Activated CD8-positive, alpha-beta T cell treated with anti-CD3 and anti-CD28 coated beads, Interleukin-2, amount 10 ng/mL, durations not matched to agents 7 days and 5 days (primary cell): ENCODE data around the gene CHST2. TPM values are rescaled to one million over a fixed set of nuclear protein-coding genes. Genes with fewer than 3 reads are reported as not detected.
A peak's percentile ranks its signal among the peaks of the same experiment; 100 is the strongest.

Experiments used
- ATAC-seq: fragments of 150-1000 bp; cut with Tn5 transposase; one replicate; pipeline ENCODE4 v1.10.0; 2021; ENCODE audit warnings: moderate library complexity
- CTCF ChIA-PET: fragments of 350-600 bp; sonication (Branson Sonifier 250); formaldehyde crosslinking; loops from one replicate; lab custom pipeline; 2021; ENCODE audit warnings: antibody characterized with exemption; lab: Charles Lee
- POLR2A ChIA-PET: fragments of 350-600 bp; sonication (Branson Sonifier 250); formaldehyde crosslinking; loops from one replicate; lab custom pipeline; 2021; ENCODE audit warnings: antibody characterized with exemption; lab: Charles Lee
- DNase-seq: peaks from one replicate; pipeline ENCODE4 v3.0.0-alpha.2; 2020
- H3K27ac Mint-ChIP-seq: one replicate; pipeline ENCODE4 v1.8.0; 2021; ENCODE audit warnings: mild to moderate bottlenecking, mixed read lengths
- H3K27me3 Mint-ChIP-seq: one replicate; pipeline ENCODE4 v1.8.0; 2021; ENCODE audit warnings: low read depth, mixed read lengths
- H3K36me3 Mint-ChIP-seq: one replicate; pipeline ENCODE4 v1.8.0; 2021; ENCODE audit warnings: low read depth, mixed read lengths
- H3K4me1 Mint-ChIP-seq: one replicate; pipeline ENCODE4 v1.8.0; 2021; ENCODE audit warnings: low read depth, mixed read lengths
- H3K4me3 Mint-ChIP-seq: one replicate; pipeline ENCODE4 v1.8.0; 2021; ENCODE audit warnings: mild to moderate bottlenecking, mixed read lengths
- H3K9me3 Mint-ChIP-seq: one replicate; pipeline ENCODE4 v1.8.0; 2022; ENCODE audit warnings: mixed read lengths; ENCODE audit not compliant: insufficient read depth
- total RNA-seq, 2 experiments: library from RNA; stranded (reverse); gene quantifications; one replicate each; pipeline ENCODE4 v1.2.3, GENCODE V29; 2021

Gene CHST2
- total RNA-seq, 2 experiments from 2014 or later: 2.3 to 2.4 TPM

- H3K4me1 Mint-ChIP-seq: peaks cover 36% of the 10 kb centered on the region
- H3K27ac Mint-ChIP-seq: no peak overlapping the region
- POLR2A ChIA-PET: no interaction called here
- H3K9me3 Mint-ChIP-seq: no peaks in the 10 kb centered on the region
- H3K4me3 Mint-ChIP-seq: peak overlapping the region; percentile 34
- H3K36me3 Mint-ChIP-seq: peaks cover 3% of the 10 kb centered on the region
- CTCF ChIA-PET: interaction anchor here (0.9 to 4.8 kb wide), 2 partner anchors 43 to 551 kb away, joined by 5 to 28 read pairs; no protein-coding TSS in a partner anchor
- ATAC-seq: no peak
- DNase-seq: no peak
- peaks cover 9% of the 10 kb centered on the region for H3K27me3 Mint-ChIP-seq
Observed at GRCh38 chr3:143122608-143123352, 3.2 kb downstream of the CHST2 start.

GRCh38 chr3:143123353-143123984, 3.9 kb downstream of the CHST2 start:
- ATAC-seq: no peak
- ChIA-PET POLR2A (no interaction called here), CTCF (interaction anchor here (0.9 to 4.8 kb wide), 7 partner anchors 37 to 551 kb away, joined by 3 to 28 read pairs (median 5); no protein-coding TSS in a partner anchor)
- no peak for DNase-seq
- no peaks in the 10 kb centered on the region for H3K9me3 Mint-ChIP-seq
- H3K27me3 Mint-ChIP-seq: peaks cover 5% of the 10 kb centered on the region
- H3K4me1 Mint-ChIP-seq: peaks cover 35% of the 10 kb centered on the region
- no peak overlapping the region for H3K4me3 Mint-ChIP-seq
- no peak overlapping the region for H3K27ac Mint-ChIP-seq
- peaks cover 3% of the 10 kb centered on the region for H3K36me3 Mint-ChIP-seq

DNA sequence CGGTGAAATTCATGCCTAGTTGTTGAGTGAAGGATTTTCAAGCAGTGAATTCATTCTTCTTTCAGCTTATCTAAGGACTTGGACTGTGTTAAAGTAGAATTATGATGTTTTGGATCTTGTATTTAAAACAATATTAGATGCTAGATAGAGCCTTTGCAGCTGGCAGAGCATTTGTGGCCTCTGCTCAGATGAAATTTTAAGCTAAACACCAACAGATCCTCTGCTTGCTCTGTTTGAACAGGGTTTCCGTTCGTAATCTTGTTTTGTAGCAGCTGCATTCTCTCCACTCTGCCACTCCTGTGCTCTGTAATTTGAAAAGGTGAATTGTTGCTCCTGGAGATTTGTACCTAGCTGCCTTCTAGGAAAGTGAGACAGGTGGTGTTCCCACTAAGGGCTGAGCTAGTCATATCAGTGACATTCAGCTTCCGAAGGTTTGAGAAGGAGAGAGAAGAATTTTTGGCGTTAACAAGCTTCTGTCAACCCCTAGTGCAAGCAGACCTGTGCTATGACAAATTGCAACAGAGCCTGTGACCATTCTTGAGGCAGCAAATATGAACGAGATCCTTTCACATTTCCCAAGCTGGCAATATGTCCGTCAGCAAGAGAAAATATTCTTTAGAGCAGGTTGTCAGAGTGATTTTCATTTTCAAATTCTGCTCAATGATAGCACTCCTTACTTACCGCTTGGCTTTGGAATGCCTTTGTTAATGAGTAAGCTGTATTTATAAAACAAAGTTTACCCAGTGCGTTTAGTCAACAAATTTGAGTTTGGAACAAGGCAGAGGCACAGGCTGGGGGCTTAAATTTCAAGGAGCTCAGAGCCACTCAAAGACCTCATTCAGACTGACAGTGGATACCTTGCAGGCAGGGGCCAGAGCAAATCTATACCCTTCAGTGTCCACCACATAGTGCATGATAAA, 5.3 kb downstream of the CHST2 start:
- DNase-seq (no peak), ATAC-seq (no peak)
- ChIA-PET POLR2A (interaction anchor here (1.0 to 1.3 kb wide), 2 partner anchors 39 to 40 kb away, joined by 3 read pairs; no protein-coding TSS in a partner anchor), CTCF (interaction anchor here (0.8 to 4.8 kb wide), 14 partner anchors 11 to 549 kb away, joined by 3 to 28 read pairs (median 4); no protein-coding TSS in a partner anchor)
- Mint-ChIP-seq H3K36me3 (peaks cover 3% of the 10 kb centered on the region), H3K27ac (no peak overlapping the region), H3K4me1 (peaks cover 29% of the 10 kb centered on the region), H3K4me3 (no peak overlapping the region), H3K9me3 (no peaks in the 10 kb centered on the region), H3K27me3 (no peaks in the 10 kb centered on the region)

- Mint-ChIP-seq H3K36me3 (no peaks in the 10 kb centered on the region), H3K27me3 (no peaks in the 10 kb centered on the region), H3K4me3 (no peak overlapping the region), H3K9me3 (no peaks in the 10 kb centered on the region), H3K4me1 (peaks cover 18% of the 10 kb centered on the region), H3K27ac (no peak overlapping the region)
- ChIA-PET CTCF (no interaction called here), POLR2A (no interaction called here)
- ATAC-seq (no peak), DNase-seq (no peak)
Observed at GRCh38 chr3:143127801-143128200, 8.2 kb downstream of the CHST2 start.

- DNase-seq: no peak
- H3K27me3 Mint-ChIP-seq: no peaks in the 10 kb centered on the region
- no peak for ATAC-seq
- H3K4me3 Mint-ChIP-seq: no peak overlapping the region
- CTCF ChIA-PET: no interaction called here
- POLR2A ChIA-PET: no interaction called here
- no peaks in the 10 kb centered on the region for H3K9me3 Mint-ChIP-seq
- H3K4me1 Mint-ChIP-seq: peaks cover 12% of the 10 kb centered on the region
- H3K27ac Mint-ChIP-seq: no peak overlapping the region
- no peaks in the 10 kb centered on the region for H3K36me3 Mint-ChIP-seq
Observed at GRCh38 chr3:143128227-143128955, 8.8 kb downstream of the CHST2 start.

- no peaks in the 10 kb centered on the region for H3K9me3 Mint-ChIP-seq
- H3K4me3 Mint-ChIP-seq: no peak overlapping the region
- ChIA-PET CTCF (interaction anchor here (1.2 kb wide), 1 partner anchor 66 kb away, joined by 3 read pairs; no protein-coding TSS in a partner anchor), POLR2A (no interaction called here)
- H3K27ac Mint-ChIP-seq: no peak overlapping the region
- no peaks in the 10 kb centered on the region for H3K4me1 Mint-ChIP-seq
- no peak for ATAC-seq
- DNase-seq: no peak
- H3K36me3 Mint-ChIP-seq: no peaks in the 10 kb centered on the region
- no peaks in the 10 kb centered on the region for H3K27me3 Mint-ChIP-seq
Observed at GRCh38 chr3:143132246-143132980, 12.8 kb downstream of the CHST2 start.

DNA sequence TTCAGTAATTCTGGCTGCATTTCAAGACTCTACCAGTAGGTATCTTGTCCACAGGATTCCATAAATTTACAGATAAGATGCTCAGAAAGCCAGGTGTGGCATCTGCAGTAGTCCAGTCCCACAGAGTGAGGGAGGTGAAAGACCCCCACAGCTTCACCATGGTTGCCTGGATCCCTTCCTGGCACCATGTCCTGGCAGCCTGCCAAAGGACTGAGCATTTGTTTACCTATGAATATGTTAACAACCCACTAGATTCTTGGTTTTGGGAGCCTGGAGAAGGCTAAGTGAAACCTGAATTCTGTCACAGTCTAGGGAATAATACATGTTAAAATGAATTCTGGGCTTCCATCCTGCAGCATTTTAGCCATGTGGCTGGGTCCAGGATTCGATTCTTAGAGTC, 14.9 kb downstream of the CHST2 start:
- POLR2A ChIA-PET: no interaction called here

DNA sequence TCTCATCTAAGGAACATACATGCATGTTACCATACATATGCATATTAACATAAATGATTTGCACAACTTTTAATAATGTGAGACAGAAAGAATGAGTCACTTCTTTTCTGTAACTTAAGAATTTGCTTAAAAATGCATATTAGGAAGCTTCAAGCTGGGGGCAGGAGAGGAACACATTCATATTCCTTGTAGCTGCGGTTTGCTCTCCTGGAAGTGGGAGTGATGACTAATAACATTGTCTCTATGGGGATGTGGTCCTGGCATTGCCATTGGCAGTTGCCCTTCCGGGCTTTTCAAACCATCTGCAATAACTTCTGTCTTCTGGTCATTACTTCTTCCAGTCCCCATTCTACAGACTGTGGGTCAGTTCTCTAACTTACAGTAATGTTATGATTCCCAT, 15.6 kb downstream of the CHST2 start:
- Mint-ChIP-seq H3K9me3 (no peaks in the 10 kb centered on the region), H3K36me3 (no peaks in the 10 kb centered on the region), H3K4me3 (no peak overlapping the region), H3K4me1 (no peaks in the 10 kb centered on the region), H3K27ac (no peak overlapping the region), H3K27me3 (no peaks in the 10 kb centered on the region)
- ATAC-seq (no peak), DNase-seq (no peak)
- POLR2A ChIA-PET: interaction anchor here (0.6 kb wide), 1 partner anchor 1328 kb away, joined by 4 read pairs; no protein-coding TSS in a partner anchor
- CTCF ChIA-PET: interaction anchor here (1.5 kb wide), 1 partner anchor 14 kb away, joined by 4 read pairs; no protein-coding TSS in a partner anchor

More for the DNA sequence above, 14.9 kb downstream of the CHST2 start:
- no peak for ATAC-seq
- Mint-ChIP-seq H3K9me3 (no peaks in the 10 kb centered on the region), H3K36me3 (no peaks in the 10 kb centered on the region), H3K4me1 (no peaks in the 10 kb centered on the region), H3K27me3 (no peaks in the 10 kb centered on the region), H3K27ac (no peak overlapping the region), H3K4me3 (no peak overlapping the region)
- CTCF ChIA-PET: interaction anchor here (1.5 kb wide), 1 partner anchor 14 kb away, joined by 4 read pairs; no protein-coding TSS in a partner anchor
- DNase-seq: no peak

DNA sequence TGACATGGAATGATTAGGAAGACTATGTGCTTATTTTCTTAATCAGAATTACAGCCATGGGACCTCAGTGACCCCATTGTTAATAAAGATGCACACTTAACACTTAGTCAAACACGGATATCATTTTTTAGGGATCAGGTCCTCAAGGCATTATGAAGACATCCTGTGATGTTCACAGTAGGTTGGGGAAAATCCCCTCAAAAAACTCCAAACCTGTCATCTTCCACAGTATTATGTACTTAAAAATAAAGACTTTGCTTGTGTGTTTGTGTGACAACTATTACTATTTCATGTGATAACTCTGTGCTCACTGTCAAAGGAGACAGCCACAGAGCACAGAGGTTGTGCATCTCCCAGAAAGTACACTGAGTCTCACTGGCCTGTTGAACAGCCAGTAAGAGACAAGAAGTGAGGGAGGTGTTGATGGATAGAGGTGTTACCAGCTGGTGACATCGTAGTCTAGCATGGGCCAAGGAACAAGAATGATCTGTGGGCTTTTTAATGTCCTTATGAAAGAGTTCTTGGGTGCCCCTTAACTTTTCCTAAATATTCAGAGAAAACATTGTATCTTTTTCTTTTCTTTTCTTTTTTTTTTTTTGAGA, 18.0 kb downstream of the CHST2 start:
- no peaks in the 10 kb centered on the region for H3K36me3 Mint-ChIP-seq
- H3K4me3 Mint-ChIP-seq: no peak overlapping the region
- H3K27me3 Mint-ChIP-seq: no peaks in the 10 kb centered on the region
- DNase-seq: no peak
- CTCF ChIA-PET: no interaction called here
- no peaks in the 10 kb centered on the region for H3K9me3 Mint-ChIP-seq
- no peaks in the 10 kb centered on the region for H3K4me1 Mint-ChIP-seq
- ATAC-seq: no peak
- no peak overlapping the region for H3K27ac Mint-ChIP-seq
- POLR2A ChIA-PET: no interaction called here

DNA sequence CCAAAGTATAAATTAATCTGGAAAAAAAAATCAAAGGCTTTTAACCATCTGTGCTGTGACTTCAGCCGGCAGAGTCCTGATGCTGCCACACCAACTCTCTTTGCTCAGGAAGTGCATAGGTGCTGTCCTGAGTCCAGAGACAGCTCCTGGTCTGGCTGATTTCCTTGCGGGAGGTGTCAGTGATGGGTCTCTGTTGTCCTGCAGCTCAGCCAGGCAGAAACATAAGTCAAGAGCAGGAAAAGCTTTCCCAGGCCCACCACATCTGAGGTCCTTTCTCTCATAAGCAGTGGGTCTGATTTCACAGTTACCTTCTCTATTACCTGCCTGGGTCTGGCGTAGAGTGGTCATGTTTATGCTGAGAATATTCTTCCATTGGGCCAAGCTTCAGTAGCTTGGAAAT, 19.4 kb downstream of the CHST2 start:
- H3K4me1 Mint-ChIP-seq: no peaks in the 10 kb centered on the region
- H3K9me3 Mint-ChIP-seq: no peaks in the 10 kb centered on the region
- no peaks in the 10 kb centered on the region for H3K36me3 Mint-ChIP-seq
- ATAC-seq: no peak
- CTCF ChIA-PET: no interaction called here
- POLR2A ChIA-PET: no interaction called here
- H3K4me3 Mint-ChIP-seq: no peak overlapping the region
- DNase-seq: no peak
- H3K27ac Mint-ChIP-seq: no peak overlapping the region
- no peaks in the 10 kb centered on the region for H3K27me3 Mint-ChIP-seq
